Smooth muscle cell (in vitro differentiated cells): ENCODE measurements around the gene DEPDC7. TPM values are rescaled to one million over a fixed set of nuclear protein-coding genes. Genes with fewer than 3 reads are reported as not detected.

Experiments used
- DNase-seq: peaks from one replicate; lab custom pipeline; 2025; ENCODE audit not compliant: unreplicated experiment; lab: John Stamatoyannopoulos, UW
- H2AFZ ChIP-seq: fragments of 200-600 bp; sonication (generic); 2 replicates; pipeline ENCODE4 v1.6.0; 2016; ENCODE audit warnings: antibody characterized with exemption, low read depth, mild to moderate bottlenecking
- H3F3A ChIP-seq: fragments of 200-600 bp; sonication (generic); 2 replicates; pipeline ENCODE4 v1.6.0; 2017; ENCODE audit warnings: antibody characterized with exemption, low read depth
- H3K27ac ChIP-seq: fragments of 200-600 bp; sonication (generic); 2 replicates; pipeline ENCODE4 v1.5.1; 2016; ENCODE audit warnings: low read depth, mild to moderate bottlenecking
- H3K27me3 ChIP-seq: fragments of 200-600 bp; sonication (generic); 2 replicates; pipeline ENCODE4 v1.6.1; 2016; ENCODE audit warnings: low read depth, mild to moderate bottlenecking
- H3K36me3 ChIP-seq: fragments of 200-600 bp; sonication (generic); 2 replicates; pipeline ENCODE4 v1.5.1; 2016; ENCODE audit warnings: low read depth
- H3K4me1 ChIP-seq: fragments of 200-600 bp; sonication (generic); 2 replicates; pipeline ENCODE4 v1.5.1; 2016; ENCODE audit warnings: low read depth
- H3K4me2 ChIP-seq: fragments of 200-600 bp; sonication (generic); 2 replicates; pipeline ENCODE4 v1.6.0; 2016; ENCODE audit warnings: mild to moderate bottlenecking
- H3K4me3 ChIP-seq: fragments of 200-600 bp; sonication (generic); 2 replicates; pipeline ENCODE4 v1.5.1; 2016; ENCODE audit warnings: mild to moderate bottlenecking
- H3K79me2 ChIP-seq: fragments of 200-600 bp; sonication (generic); 2 replicates; pipeline ENCODE4 v1.6.0; 2016; ENCODE audit warnings: low read depth, mild to moderate bottlenecking
- H3K9ac ChIP-seq: fragments of 200-600 bp; sonication (generic); 2 replicates; pipeline ENCODE4 v1.6.0; 2016; ENCODE audit warnings: low read depth
- H3K9me3 ChIP-seq: fragments of 200-600 bp; sonication (generic); replicated peaks from 2 replicates; pipeline ENCODE4 v1.5.1; 2016; ENCODE audit warnings: low read depth
- H4K20me1 ChIP-seq: fragments of 200-600 bp; sonication (generic); 2 replicates; pipeline ENCODE4 v1.6.0; 2016; ENCODE audit warnings: low read depth
- CTCF ChIP-seq: fragments of 200-600 bp; sonication (generic); IDR thresholded peaks from 2 replicates; pipeline ENCODE4 v1.5.1; 2017; ENCODE audit warnings: borderline replicate concordance, mild to moderate bottlenecking, antibody characterized with exemption; ENCODE audit not compliant: insufficient read depth, poor library complexity, severe bottlenecking
- WGBS: methylation state at CpG from one replicate; pipeline ENCODE4 v1.1.7; 2016; ENCODE audit warnings: low lambda C conversion rate; 5-methylcytosine and 5-hydroxymethylcytosine counted together
- polyA plus RNA-seq: library from polyadenylated mRNA; unstranded; fragments of >200 nt; fragmentation: Nextera tagmentation; extraction: Ambion mirVana; gene quantifications from 2 replicates; pipeline ENCODE4 v1.2.1, GENCODE V29; 2016
- total RNA-seq: library from RNA; depleted of rRNA; stranded (reverse); fragments of >200 nt; gene quantifications from 2 replicates; pipeline ENCODE4 v1.2.3, GENCODE V29; 2014

Gene DEPDC7
- total and polyA plus RNA-seq, 2 experiments from 2014 or later: 8.1 to 22.8 TPM

DNA sequence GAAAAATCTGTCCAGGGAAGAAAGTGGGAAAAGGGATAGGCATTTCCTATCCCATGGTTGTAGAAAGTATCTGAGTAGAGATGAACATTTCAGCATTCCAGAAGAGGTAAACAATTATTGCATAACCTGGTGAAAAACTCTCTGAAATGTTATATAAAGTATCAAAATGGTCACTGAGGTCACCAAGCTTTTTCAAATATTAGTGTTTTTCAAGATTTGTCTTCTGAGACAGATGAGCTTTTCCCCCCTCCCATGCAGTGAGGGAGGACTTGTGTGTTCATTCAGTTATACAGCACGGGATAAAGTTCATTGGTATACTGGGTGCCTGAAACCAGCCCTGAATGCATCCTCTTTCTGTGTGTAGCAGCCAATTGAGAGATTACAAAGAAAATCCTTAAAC, 1.9 kb upstream of the DEPDC7 start:
- H3K36me3 ChIP-seq: no peaks in the 10 kb centered on the region
- 88% methylated on average over 1 of the region's 1 CpG for WGBS
- no peak for TF ChIP-seq CTCF
- H3K4me1 ChIP-seq: no peaks in the 10 kb centered on the region
- no peak overlapping the region for H3K4me3 ChIP-seq
- H3K27ac ChIP-seq: no peak overlapping the region
- no peak for DNase-seq
- H3K79me2 ChIP-seq: no peaks in the 10 kb centered on the region
- H3F3A ChIP-seq: no peaks in the 10 kb centered on the region
- no peak overlapping the region for H3K9ac ChIP-seq
- no peak overlapping the region for H3K4me2 ChIP-seq
- no peaks in the 10 kb centered on the region for H3K9me3 ChIP-seq
- peaks cover 6% of the 10 kb centered on the region for H4K20me1 ChIP-seq
- no peak overlapping the region for H2AFZ ChIP-seq
- no peaks in the 10 kb centered on the region for H3K27me3 ChIP-seq

DNA sequence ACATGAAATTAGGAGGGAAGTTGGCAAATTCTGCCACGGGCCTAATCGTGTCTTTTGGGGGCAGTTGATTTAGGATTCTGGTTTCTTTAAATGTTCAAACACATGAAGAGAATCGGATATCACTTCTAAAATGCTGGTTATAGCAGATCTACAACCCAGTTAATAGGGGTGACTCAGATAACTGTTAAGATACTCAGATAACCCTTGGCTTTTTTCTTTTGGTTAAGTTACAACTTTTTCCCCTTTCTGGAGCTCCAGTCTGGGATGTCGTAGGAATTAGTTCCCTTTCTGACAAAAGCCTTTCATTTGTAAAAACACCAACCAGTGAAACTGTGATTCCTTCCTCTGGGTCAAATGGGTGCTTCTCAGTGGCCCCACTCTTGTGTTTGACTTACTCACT, 976 bp downstream of the DEPDC7 start:
- DNase-seq: no peak
- Histone ChIP-seq H3K36me3 (no peaks in the 10 kb centered on the region), H3K79me2 (no peaks in the 10 kb centered on the region), H3K4me1 (no peaks in the 10 kb centered on the region), H2AFZ (peak overlapping the region; percentile 79), H3K27me3 (no peaks in the 10 kb centered on the region), H3K4me3 (peak overlapping the region; percentile 62), H3F3A (peaks cover 5% of the 10 kb centered on the region), H3K27ac (no peak overlapping the region), H3K9ac (peak overlapping the region; percentile 23), H4K20me1 (peaks cover 6% of the 10 kb centered on the region), H3K9me3 (no peaks in the 10 kb centered on the region), H3K4me2 (peak overlapping the region; percentile 91)
- 20% methylated on average over 4 of the region's 4 CpGs for WGBS
- no peak for TF ChIP-seq CTCF

- peak overlapping the region; percentile 62 for H3K4me3 ChIP-seq
- H3K36me3 ChIP-seq: no peaks in the 10 kb centered on the region
- H3K4me1 ChIP-seq: no peaks in the 10 kb centered on the region
- no peak overlapping the region for H2AFZ ChIP-seq
- 74% methylated on average over 9 of the region's 9 CpGs for WGBS
- H3K9me3 ChIP-seq: no peaks in the 10 kb centered on the region
- no peak for DNase-seq
- TF ChIP-seq CTCF: no peak
- peaks cover 6% of the 10 kb centered on the region for H4K20me1 ChIP-seq
- no peaks in the 10 kb centered on the region for H3K27me3 ChIP-seq
- peaks cover 11% of the 10 kb centered on the region for H3F3A ChIP-seq
- H3K79me2 ChIP-seq: no peaks in the 10 kb centered on the region
- peak overlapping the region; percentile 91 for H3K4me2 ChIP-seq
- no peak overlapping the region for H3K27ac ChIP-seq
- no peak overlapping the region for H3K9ac ChIP-seq
Measured at GRCh38 chr11:33017478-33017877, 1.8 kb downstream of the DEPDC7 start.

DNA sequence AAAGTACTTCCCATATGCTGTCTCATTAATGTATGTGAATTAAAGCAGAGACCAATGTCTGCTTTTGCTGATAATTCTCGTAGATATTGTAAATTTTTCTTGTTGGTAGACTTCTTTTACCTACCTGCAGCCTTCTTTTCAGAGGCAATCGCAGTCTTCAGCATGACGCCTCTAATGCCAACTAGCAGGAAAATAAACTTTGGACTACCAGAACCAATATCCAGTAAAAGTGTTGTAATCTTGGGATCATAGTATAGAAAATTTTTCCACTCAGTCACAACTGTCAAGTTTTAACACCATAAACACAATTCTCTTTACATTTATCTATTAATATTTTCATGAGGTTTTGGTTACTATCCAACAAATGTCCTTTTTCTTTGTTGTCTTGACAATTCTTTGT, 2.3 kb downstream of the DEPDC7 start:
- Histone ChIP-seq H4K20me1 (peaks cover 6% of the 10 kb centered on the region), H3K27ac (no peak overlapping the region), H3K36me3 (no peaks in the 10 kb centered on the region), H3K9me3 (no peaks in the 10 kb centered on the region), H3K4me1 (no peaks in the 10 kb centered on the region), H3K9ac (no peak overlapping the region), H3K4me3 (peak overlapping the region; percentile 62), H3K79me2 (no peaks in the 10 kb centered on the region), H3K4me2 (peak overlapping the region; percentile 91), H3F3A (peaks cover 11% of the 10 kb centered on the region), H3K27me3 (no peaks in the 10 kb centered on the region), H2AFZ (no peak overlapping the region)
- TF ChIP-seq CTCF: no peak
- no peak for DNase-seq
- 87% methylated on average over 3 of the region's 3 CpGs for WGBS
